WERI-Rb-1 (cell line): ENCODE measurements around the gene ADK.

Experiments used
- DNase-seq: peaks from one replicate; pipeline ENCODE4 v3.0.0-alpha.2; 2020
- H3K27ac ChIP-seq: fragments of 250-450 bp; sonication (Bioruptor Pico); 2 replicates; pipeline ENCODE4 v1.5.1; 2020; ENCODE audit warnings: mild to moderate bottlenecking, moderate library complexity
- H3K27me3 ChIP-seq: fragments of 250-450 bp; sonication (Bioruptor Pico); 2 replicates; pipeline ENCODE4 v1.5.1; 2021; ENCODE audit warnings: mild to moderate bottlenecking, low read depth, moderate library complexity; ENCODE audit not compliant: insufficient read depth, severe bottlenecking
- H3K36me3 ChIP-seq: fragments of 250-450 bp; sonication (Bioruptor Pico); 2 replicates; pipeline ENCODE4 v1.5.1; 2020; ENCODE audit warnings: mild to moderate bottlenecking, moderate library complexity
- H3K4me3 ChIP-seq: 2 replicates; pipeline ENCODE4 v1.5.1; 2011; ENCODE audit warnings: low read depth, mild to moderate bottlenecking, control low read depth, low read length
- H3K9me3 ChIP-seq: fragments of 250-450 bp; sonication (Bioruptor Pico); 2 replicates; pipeline ENCODE4 v1.5.1; 2021; ENCODE audit warnings: mild to moderate bottlenecking, moderate library complexity; ENCODE audit not compliant: severe bottlenecking
- CTCF ChIP-seq: IDR thresholded peaks from 2 replicates; pipeline ENCODE4 v1.5.1; 2011; ENCODE audit warnings: low read depth, mild to moderate bottlenecking, control low read depth, inconsistent platforms, low read length

The ADK gene

DNA sequence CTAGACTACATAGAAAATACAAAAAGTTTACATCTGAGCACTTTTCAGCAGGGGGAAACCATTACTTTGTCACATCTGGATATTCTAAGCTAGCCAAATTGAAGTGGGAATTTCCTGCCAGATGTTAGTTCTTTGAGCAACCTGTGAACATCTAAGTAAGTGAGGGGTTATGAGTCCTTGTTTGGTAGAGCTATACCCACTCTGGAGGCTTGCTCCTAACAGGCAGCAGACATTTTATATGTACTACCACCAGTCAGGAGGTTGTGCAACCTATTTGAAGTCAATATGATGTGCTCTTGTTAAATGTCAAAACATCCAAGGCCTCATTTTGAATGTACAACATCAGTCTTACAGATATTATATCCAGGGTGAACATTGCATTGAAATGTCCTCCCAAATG, 532.0 kb downstream of the ADK start:
- no peak for TF ChIP-seq CTCF
- Histone ChIP-seq H3K36me3 (no peaks in the 10 kb centered on the region), H3K9me3 (no peaks in the 10 kb centered on the region), H3K27ac (no peak overlapping the region), H3K4me3 (no peak overlapping the region), H3K27me3 (no peaks in the 10 kb centered on the region)
- DNase-seq: no peak

DNA sequence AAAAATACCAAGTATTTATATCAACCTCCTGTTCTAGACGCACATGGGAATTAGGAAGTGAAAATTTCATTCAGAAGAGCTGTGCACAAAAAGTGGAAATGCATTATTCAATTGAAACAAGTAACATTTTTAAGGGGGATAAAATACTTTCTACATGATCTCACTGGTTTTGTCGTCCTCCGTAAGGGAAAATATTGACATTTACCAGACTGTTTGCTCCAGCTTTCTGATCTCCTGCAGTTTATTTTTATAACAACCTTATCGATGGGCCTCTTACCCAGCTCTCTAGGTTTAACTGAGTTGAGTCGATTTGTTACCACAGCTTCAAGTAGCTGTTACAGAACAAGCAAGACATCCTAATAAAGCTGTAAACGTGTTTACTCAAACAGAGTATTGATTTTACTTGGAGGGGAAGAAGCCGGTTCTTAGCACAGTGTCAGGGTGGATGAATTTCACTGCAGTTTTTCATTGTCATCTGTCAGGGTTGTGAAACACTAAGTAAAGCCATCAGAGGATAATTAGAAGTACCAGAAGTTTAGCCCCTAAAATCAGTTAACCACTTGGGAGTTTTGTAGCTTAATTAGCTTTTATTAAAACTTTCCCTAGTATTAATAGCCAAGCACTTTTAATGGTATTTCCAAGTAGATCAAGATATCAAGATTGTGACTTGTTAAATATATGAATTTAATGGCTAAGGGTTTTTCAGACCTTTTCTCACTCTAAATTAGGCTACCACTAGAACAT, 532.8 kb downstream of the ADK start:
- Histone ChIP-seq H3K36me3 (no peaks in the 10 kb centered on the region), H3K27ac (peak overlapping the region; percentile 31; the same call in 1 of the 2 replicates), H3K27me3 (no peaks in the 10 kb centered on the region), H3K9me3 (no peaks in the 10 kb centered on the region), H3K4me3 (no peak overlapping the region)
- no peak for DNase-seq
- no peak for TF ChIP-seq CTCF

- Histone ChIP-seq H3K36me3 (no peaks in the 10 kb centered on the region), H3K9me3 (no peaks in the 10 kb centered on the region), H3K4me3 (no peak overlapping the region), H3K27me3 (no peaks in the 10 kb centered on the region), H3K27ac (no peak overlapping the region)
- no peak for DNase-seq
- TF ChIP-seq CTCF: no peak
Measured at GRCh38 chr10:74684462-74684861, 533.4 kb downstream of the ADK start.

GRCh38 chr10:74685564-74685963, 534.5 kb downstream of the ADK start:
- no peak for DNase-seq
- H3K27me3 ChIP-seq: no peaks in the 10 kb centered on the region
- H3K27ac ChIP-seq: no peak overlapping the region
- no peaks in the 10 kb centered on the region for H3K36me3 ChIP-seq
- H3K9me3 ChIP-seq: no peaks in the 10 kb centered on the region
- no peak for TF ChIP-seq CTCF
- H3K4me3 ChIP-seq: no peak overlapping the region

- no peak for DNase-seq
- H3K4me3 ChIP-seq: no peak overlapping the region
- no peaks in the 10 kb centered on the region for H3K36me3 ChIP-seq
- H3K27ac ChIP-seq: no peak overlapping the region
- no peak for TF ChIP-seq CTCF
- no peaks in the 10 kb centered on the region for H3K9me3 ChIP-seq
- no peaks in the 10 kb centered on the region for H3K27me3 ChIP-seq
Measured at GRCh38 chr10:74690393-74690792, 539.4 kb downstream of the ADK start.

DNA sequence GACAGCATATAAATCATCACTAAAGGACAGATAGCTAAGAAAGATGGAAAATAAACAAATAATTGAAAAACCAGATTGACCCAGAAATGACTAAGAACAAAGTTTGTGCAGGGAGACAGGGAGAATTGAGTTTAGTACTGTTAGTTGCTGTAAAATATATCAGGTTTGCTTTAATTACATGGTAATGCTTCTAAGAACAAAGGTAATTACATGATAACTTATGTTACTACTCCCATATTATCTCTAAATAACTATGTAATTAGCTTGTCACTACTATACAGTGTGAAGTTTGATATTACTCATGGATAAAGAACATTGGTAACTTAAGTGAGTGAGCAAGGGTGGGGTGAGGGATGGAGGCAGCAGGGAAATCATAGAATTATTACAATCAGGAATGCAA, 540.1 kb downstream of the ADK start:
- no peak for DNase-seq
- TF ChIP-seq CTCF: no peak
- Histone ChIP-seq H3K4me3 (no peak overlapping the region), H3K27ac (no peak overlapping the region), H3K36me3 (no peaks in the 10 kb centered on the region), H3K27me3 (no peaks in the 10 kb centered on the region), H3K9me3 (no peaks in the 10 kb centered on the region)
